ENCODE results near the gene ATM. TPM values are rescaled to one million over a fixed set of nuclear protein-coding genes. Genes with fewer than 3 reads are reported as not detected.

ATM gene
- total RNA-seq, 1 experiment from 2014 or later = 70.6 TPM

DNA sequence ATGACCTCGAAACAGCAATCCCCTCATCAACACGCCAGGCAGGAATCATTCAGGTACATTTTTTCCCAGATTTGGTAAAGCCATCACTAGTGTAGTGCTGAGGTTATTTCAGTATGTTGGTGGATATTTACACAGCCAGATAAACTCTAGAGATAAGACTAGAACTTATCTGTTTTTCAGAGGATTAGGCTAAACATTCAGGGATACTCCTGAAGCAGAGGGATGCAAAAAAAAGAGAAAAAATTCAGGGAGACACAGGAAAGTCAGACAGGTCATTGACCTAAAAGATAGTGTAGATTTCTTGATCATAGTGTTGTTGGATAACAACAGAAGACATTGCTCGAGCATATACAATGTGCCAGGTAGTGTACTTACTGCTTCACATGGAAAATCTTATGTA lies 93.2 kb downstream of the ATM start:
- no peak overlapping the region for H3K27ac Mint-ChIP-seq (ENCODE audit: low read depth, unreplicated experiment)
- no peak for TF ChIP-seq CTCF (IDR thresholded peaks at IDR 0.05; ENCODE audit: unreplicated experiment)
- BruUV-seq (replicated peaks) = no TSS peak
- no peak overlapping the region for H3K4me3 Mint-ChIP-seq (ENCODE audit: unreplicated experiment)
- no peaks in the 10 kb centered on the region for H3K9me3 Mint-ChIP-seq (ENCODE audit: unreplicated experiment)
- intact Hi-C loops (cut with micrococcal nuclease) = no loop called here
- peaks cover 74% of the 10 kb centered on the region for H3K36me3 Mint-ChIP-seq (ENCODE audit: insufficient read depth, unreplicated experiment)
- POLR2A ChIA-PET = no interaction called here
- DNase-seq (ENCODE audit: unreplicated experiment) = no peak
- H3K27me3 Mint-ChIP-seq (ENCODE audit: insufficient read depth, unreplicated experiment) = no peaks in the 10 kb centered on the region
- peaks cover 13% of the 10 kb centered on the region for H3K4me1 Mint-ChIP-seq (ENCODE audit: insufficient read depth, unreplicated experiment)
- CTCF ChIA-PET = no interaction called here

DNA sequence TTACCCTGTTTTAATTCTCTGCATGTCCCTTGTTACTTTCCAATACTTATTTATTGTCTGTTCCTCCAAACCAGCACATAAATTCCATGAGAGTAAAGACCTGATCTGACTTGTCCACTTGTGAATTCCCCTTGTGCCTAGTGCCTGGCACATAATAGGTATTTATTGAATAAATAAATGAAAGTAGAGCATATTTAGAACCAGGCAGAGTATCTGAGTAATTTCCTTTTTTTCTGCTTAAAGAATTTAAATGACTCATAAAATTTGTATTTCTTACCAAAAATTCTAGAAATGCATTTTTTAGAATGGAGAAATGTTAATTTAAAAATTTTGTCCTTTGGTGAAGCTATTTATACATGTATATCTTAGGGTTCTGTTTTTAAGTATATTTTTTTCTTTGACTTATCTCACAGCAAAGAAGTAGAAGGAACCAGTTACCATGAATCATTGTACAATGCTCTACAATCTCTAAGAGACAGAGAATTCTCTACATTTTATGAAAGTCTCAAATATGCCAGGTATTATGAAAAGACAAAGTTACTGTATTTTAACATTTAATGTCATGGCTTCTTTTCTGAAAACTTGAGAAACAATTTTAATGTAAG lies 96.8 kb downstream of the ATM start:
- no peak for TF ChIP-seq CTCF (IDR thresholded peaks at IDR 0.05; ENCODE audit: unreplicated experiment)
- BruUV-seq (replicated peaks) = no TSS peak
- Mint-ChIP-seq H3K27ac (ENCODE audit: low read depth, unreplicated experiment) (peak overlapping the region; percentile 93), H3K27me3 (ENCODE audit: insufficient read depth, unreplicated experiment) (no peaks in the 10 kb centered on the region), H3K4me3 (ENCODE audit: unreplicated experiment) (no peak overlapping the region), H3K36me3 (ENCODE audit: insufficient read depth, unreplicated experiment) (peaks cover 80% of the 10 kb centered on the region), H3K4me1 (ENCODE audit: insufficient read depth, unreplicated experiment) (peaks cover 10% of the 10 kb centered on the region), H3K9me3 (ENCODE audit: unreplicated experiment) (no peaks in the 10 kb centered on the region)
- no peak for DNase-seq (ENCODE audit: unreplicated experiment)
- intact Hi-C loops (cut with micrococcal nuclease) = no loop called here
- ChIA-PET POLR2A (no interaction called here), CTCF (no interaction called here)

GRCh38 chr11:108322666-108323065 lies 99.8 kb downstream of the ATM start:
- POLR2A ChIA-PET = no interaction called here

DNA sequence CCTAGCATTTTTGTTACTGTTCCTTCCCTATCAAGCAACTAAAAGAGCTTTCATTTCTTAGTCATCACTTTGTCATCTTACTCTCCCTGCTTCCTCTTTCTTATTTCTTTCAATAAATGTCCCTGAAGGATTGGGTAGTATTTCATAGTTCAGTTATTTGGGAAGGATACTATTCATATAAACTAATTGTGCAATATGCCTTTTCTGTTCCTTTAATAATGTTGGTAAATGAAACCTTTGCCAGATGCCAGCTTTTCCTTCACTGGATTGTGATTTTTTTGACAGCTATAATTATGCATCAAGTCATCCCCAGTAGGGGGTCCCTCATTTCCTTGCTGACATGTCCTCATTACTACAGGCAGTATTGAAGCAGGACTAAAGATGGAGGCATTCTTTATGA lies 101.7 kb downstream of the ATM start:
- ChIA-PET CTCF (interaction anchor here (0.5 kb wide), 1 partner anchor 413 kb away, joined by 4 read pairs; no protein-coding TSS in a partner anchor), POLR2A (interaction anchor here (0.8 kb wide), 1 partner anchor 10 kb away, joined by 3 read pairs; no protein-coding TSS in a partner anchor)
- no peaks in the 10 kb centered on the region for H3K9me3 Mint-ChIP-seq (ENCODE audit: unreplicated experiment)
- H3K27ac Mint-ChIP-seq (ENCODE audit: low read depth, unreplicated experiment) = no peak overlapping the region
- no peak for TF ChIP-seq CTCF (IDR thresholded peaks at IDR 0.05; ENCODE audit: unreplicated experiment)
- H3K4me1 Mint-ChIP-seq (ENCODE audit: insufficient read depth, unreplicated experiment) = peaks cover 4% of the 10 kb centered on the region
- no TSS peak for BruUV-seq (replicated peaks)
- DNase-seq (ENCODE audit: unreplicated experiment) = no peak
- H3K36me3 Mint-ChIP-seq (ENCODE audit: insufficient read depth, unreplicated experiment) = peaks cover 87% of the 10 kb centered on the region
- H3K4me3 Mint-ChIP-seq (ENCODE audit: unreplicated experiment) = no peak overlapping the region
- no peaks in the 10 kb centered on the region for H3K27me3 Mint-ChIP-seq (ENCODE audit: insufficient read depth, unreplicated experiment)
- intact Hi-C loops (cut with micrococcal nuclease) = no loop called here

More at GRCh38 chr11:108322666-108323065, 99.8 kb downstream of the ATM start:
- CTCF ChIA-PET = interaction anchor here (0.7 kb wide), 1 partner anchor 184 kb away, joined by 3 read pairs; no protein-coding TSS in a partner anchor
- Mint-ChIP-seq H3K9me3 (ENCODE audit: unreplicated experiment) (no peaks in the 10 kb centered on the region), H3K36me3 (ENCODE audit: insufficient read depth, unreplicated experiment) (peaks cover 87% of the 10 kb centered on the region), H3K4me3 (ENCODE audit: unreplicated experiment) (no peak overlapping the region), H3K27ac (ENCODE audit: low read depth, unreplicated experiment) (no peak overlapping the region), H3K27me3 (ENCODE audit: insufficient read depth, unreplicated experiment) (no peaks in the 10 kb centered on the region), H3K4me1 (ENCODE audit: insufficient read depth, unreplicated experiment) (peaks cover 10% of the 10 kb centered on the region)
- no peak for DNase-seq (ENCODE audit: unreplicated experiment)
- no peak for TF ChIP-seq CTCF (IDR thresholded peaks at IDR 0.05; ENCODE audit: unreplicated experiment)
- no TSS peak for BruUV-seq (replicated peaks)
- intact Hi-C loops (cut with micrococcal nuclease) = no loop called here

All from MCF 10A (cell line).